NB4 (cell line): ENCODE data around the gene UNC45A.
A peak's percentile ranks its signal among the peaks of the same experiment; 100 is the strongest.

Source experiments
- CTCF ChIP-seq: IDR thresholded peaks from one replicate; pipeline ENCODE4 v1.5.1; 2012; ENCODE audit warnings: low read depth, low read length
- MAX ChIP-seq: IDR thresholded peaks from 2 replicates; pipeline ENCODE4 v1.6.1; 2011; ENCODE audit warnings: low read depth, low read length
- MYC ChIP-seq: IDR thresholded peaks from 2 replicates; pipeline ENCODE4 v1.6.1; 2011; ENCODE audit warnings: low read depth, low read length

GRCh38 chr15:90902040-90902839, 32.8 kb upstream of the UNC45A start:
- TF ChIP-seq CTCF (peak; percentile 82), MYC (peak; percentile 48; the same call in 1 of the 2 replicates), MAX (peak; percentile 55)
